Fibroblast of lung (primary cell): ENCODE results near the gene CLEC4G. TPM values are rescaled to one million over a fixed set of nuclear protein-coding genes. Genes with fewer than 3 reads are reported as not detected.

Experiments used
- DNase-seq, 2 donors: peaks; one replicate each; pipeline versions ENCODE4 v3.0.0 to v3.0.0-alpha.2; 2010; ENCODE audit warnings: low read depth in 2 of 2
- H2AFZ ChIP-seq: 2 replicates; pipeline ENCODE4 v1.5.1; 2012; ENCODE audit warnings: low read length, control low read depth, inconsistent platforms
- H3K27ac ChIP-seq: 2 replicates; pipeline ENCODE4 v1.5.1; 2011; ENCODE audit warnings: low read length, control low read depth; ENCODE audit not compliant: insufficient read depth
- H3K27me3 ChIP-seq: 2 replicates; pipeline ENCODE4 v1.5.1; 2011; ENCODE audit warnings: mild to moderate bottlenecking, low read length; ENCODE audit not compliant: control insufficient read depth, insufficient read depth
- H3K36me3 ChIP-seq: 2 replicates; pipeline ENCODE4 v1.5.1; 2011; ENCODE audit warnings: low read length; ENCODE audit not compliant: control insufficient read depth, insufficient read depth
- H3K4me1 ChIP-seq: 2 replicates; pipeline ENCODE4 v1.5.1; 2011; ENCODE audit warnings: low read length; ENCODE audit not compliant: control insufficient read depth, insufficient read depth; ENCODE audit errors: extremely low read depth
- H3K4me2 ChIP-seq: 2 replicates; pipeline ENCODE4 v1.5.1; 2011; ENCODE audit warnings: low read length, control low read depth; ENCODE audit not compliant: insufficient read depth; ENCODE audit errors: extremely low read depth
- H3K4me3 ChIP-seq, 4 experiments: fragments of 200-600 bp in 1 of 4; sonication (generic) in 1 of 4; replicated peaks in 1 of 4; 2 replicates each; pipeline ENCODE4 v1.5.1; 2011 to 2016; ENCODE audit warnings: low read length in 4 of 4, low read depth in 3 of 4, mild to moderate bottlenecking in 3 of 4, control low read depth in 2 of 4, inconsistent platforms in 1 of 4, mixed read lengths in 1 of 4; ENCODE audit not compliant: insufficient read depth in 1 of 4; ENCODE audit errors: control extremely low read depth in 1 of 4
- H3K79me2 ChIP-seq: 2 replicates; pipeline ENCODE4 v1.5.1; 2012; ENCODE audit warnings: mild to moderate bottlenecking, low read length, inconsistent platforms; ENCODE audit not compliant: control insufficient read depth, insufficient read depth
- H3K9ac ChIP-seq: 2 replicates; pipeline ENCODE4 v1.5.1; 2011; ENCODE audit warnings: mild to moderate bottlenecking, low read length, control low read depth; ENCODE audit not compliant: insufficient read depth
- H3K9me3 ChIP-seq: 2 replicates; pipeline ENCODE4 v1.5.1; 2012; ENCODE audit warnings: low read depth, low read length; ENCODE audit not compliant: control insufficient read depth, insufficient read depth
- H4K20me1 ChIP-seq: 2 replicates; pipeline ENCODE4 v1.5.1; 2011; ENCODE audit warnings: low read length; ENCODE audit not compliant: control insufficient read depth, insufficient read depth; ENCODE audit errors: extremely low read depth
- CTCF ChIP-seq, 2 donors: IDR thresholded peaks in 1 of 2; conservative IDR thresholded peaks in 1 of 2; 1 replicate in 1 of 2; 2 replicates in 1 of 2; pipeline ENCODE4 v1.5.1; 2011 to 2012; ENCODE audit warnings: low read length in 2 of 2, control low read depth in 1 of 2, inconsistent platforms in 1 of 2, low read depth in 1 of 2, mild to moderate bottlenecking in 1 of 2
- EZH2 ChIP-seq: IDR thresholded peaks from 2 replicates; pipeline ENCODE4 v1.5.1; 2012; ENCODE audit warnings: low read length, control low read depth, mild to moderate bottlenecking; ENCODE audit errors: missing control alignments
- polyA plus RNA-seq, 2 donors: library from polyadenylated mRNA; depleted of rRNA in 1 of 2; stranded (reverse) in 1 of 2; unstranded in 1 of 2; fragments of >200 nt; gene quantifications; 2 replicates each; pipeline ENCODE4 v1.2.1, GENCODE V29; 2011 to 2012; ENCODE audit warnings: missing spikeins in 1 of 2
- total RNA-seq: library from RNA; depleted of rRNA; stranded (reverse); fragments of >200 nt; gene quantifications from 2 replicates; pipeline ENCODE4 v1.2.1, GENCODE V29; 2014

Gene CLEC4G
- total and polyA plus RNA-seq, 2 donors (not counting 1 experiment from before 2014, with no cell fraction given), result not detected

- H3K4me2 ChIP-seq, result no peak overlapping the region
- H3K9me3 ChIP-seq, result no peaks in the 10 kb centered on the region
- H3K4me1 ChIP-seq, result no peaks in the 10 kb centered on the region
- H3K9ac ChIP-seq, result no peak overlapping the region
- no peaks in the 10 kb centered on the region for H3K36me3 ChIP-seq
- H4K20me1 ChIP-seq, result no peaks in the 10 kb centered on the region
- H2AFZ ChIP-seq, result no peak overlapping the region
- no peak for DNase-seq
- TF ChIP-seq EZH2 (no peak), CTCF (conservative IDR thresholded peaks at IDR 0.05 in 1 of 2, IDR thresholded peaks at IDR 0.05 in 1 of 2; ENCODE audit: low read depth in 1 of 2, low read length in 2 of 2) (no peak)
- no peaks in the 10 kb centered on the region for H3K27me3 ChIP-seq
- no peak overlapping the region for H3K27ac ChIP-seq
- H3K4me3 ChIP-seq, result no peak overlapping the region
- no peaks in the 10 kb centered on the region for H3K79me2 ChIP-seq
Observed at GRCh38 chr19:7718668-7719067, 13.2 kb downstream of the CLEC4G start.

- no peaks in the 10 kb centered on the region for H3K36me3 ChIP-seq
- no peak for DNase-seq
- H3K9me3 ChIP-seq, result no peaks in the 10 kb centered on the region
- H3K9ac ChIP-seq, result no peak overlapping the region
- H3K27ac ChIP-seq, result no peak overlapping the region
- no peak overlapping the region for H2AFZ ChIP-seq
- TF ChIP-seq EZH2 (no peak), CTCF (conservative IDR thresholded peaks at IDR 0.05 in 1 of 2, IDR thresholded peaks at IDR 0.05 in 1 of 2; ENCODE audit: low read depth in 1 of 2, low read length in 2 of 2) (no peak)
- H3K79me2 ChIP-seq, result no peaks in the 10 kb centered on the region
- H3K27me3 ChIP-seq, result no peaks in the 10 kb centered on the region
- no peaks in the 10 kb centered on the region for H4K20me1 ChIP-seq
- no peak overlapping the region for H3K4me3 ChIP-seq
- H3K4me2 ChIP-seq, result no peak overlapping the region
- H3K4me1 ChIP-seq, result no peaks in the 10 kb centered on the region
Observed at GRCh38 chr19:7716762-7717161, 15.1 kb downstream of the CLEC4G start.

GRCh38 chr19:7715671-7716070 is 16.2 kb downstream of the CLEC4G start:
- no peaks in the 10 kb centered on the region for H3K9me3 ChIP-seq
- DNase-seq, result no peak
- H3K27ac ChIP-seq, result no peak overlapping the region
- TF ChIP-seq EZH2 (no peak), CTCF (conservative IDR thresholded peaks at IDR 0.05 in 1 of 2, IDR thresholded peaks at IDR 0.05 in 1 of 2; ENCODE audit: low read depth in 1 of 2, low read length in 2 of 2) (no peak)
- no peaks in the 10 kb centered on the region for H3K4me1 ChIP-seq
- no peak overlapping the region for H2AFZ ChIP-seq
- H3K4me3 ChIP-seq, result no peak overlapping the region
- H3K4me2 ChIP-seq, result no peak overlapping the region
- no peaks in the 10 kb centered on the region for H4K20me1 ChIP-seq
- no peaks in the 10 kb centered on the region for H3K27me3 ChIP-seq
- H3K9ac ChIP-seq, result no peak overlapping the region
- no peaks in the 10 kb centered on the region for H3K79me2 ChIP-seq
- H3K36me3 ChIP-seq, result no peaks in the 10 kb centered on the region
